Dermis microvascular lymphatic vessel endothelial cell (primary cell): ENCODE measurements around the gene RNASEH2C. TPM values are rescaled to one million over a fixed set of nuclear protein-coding genes. Genes with fewer than 3 reads are reported as not detected.
"Not testable (repeated sequence)": the region's sequence is repeated elsewhere in the genome, so short reads cannot be mapped to it uniquely, and the experiment has no call there.

ENCODE experiments used
- DNase-seq, 2 donors: peaks; one replicate each; pipeline versions ENCODE4 v3.0.0 to v3.0.0-alpha.2; 2010; ENCODE audit warnings: low read depth in 2 of 2
- total RNA-seq: library from RNA; depleted of rRNA; stranded (reverse); fragments of >200 nt; gene quantifications from 2 replicates; pipeline ENCODE4 v1.2.1, GENCODE V29; 2014

Gene RNASEH2C
- total RNA-seq: 39.8 and 42.6 TPM in 2 replicates

DNA sequence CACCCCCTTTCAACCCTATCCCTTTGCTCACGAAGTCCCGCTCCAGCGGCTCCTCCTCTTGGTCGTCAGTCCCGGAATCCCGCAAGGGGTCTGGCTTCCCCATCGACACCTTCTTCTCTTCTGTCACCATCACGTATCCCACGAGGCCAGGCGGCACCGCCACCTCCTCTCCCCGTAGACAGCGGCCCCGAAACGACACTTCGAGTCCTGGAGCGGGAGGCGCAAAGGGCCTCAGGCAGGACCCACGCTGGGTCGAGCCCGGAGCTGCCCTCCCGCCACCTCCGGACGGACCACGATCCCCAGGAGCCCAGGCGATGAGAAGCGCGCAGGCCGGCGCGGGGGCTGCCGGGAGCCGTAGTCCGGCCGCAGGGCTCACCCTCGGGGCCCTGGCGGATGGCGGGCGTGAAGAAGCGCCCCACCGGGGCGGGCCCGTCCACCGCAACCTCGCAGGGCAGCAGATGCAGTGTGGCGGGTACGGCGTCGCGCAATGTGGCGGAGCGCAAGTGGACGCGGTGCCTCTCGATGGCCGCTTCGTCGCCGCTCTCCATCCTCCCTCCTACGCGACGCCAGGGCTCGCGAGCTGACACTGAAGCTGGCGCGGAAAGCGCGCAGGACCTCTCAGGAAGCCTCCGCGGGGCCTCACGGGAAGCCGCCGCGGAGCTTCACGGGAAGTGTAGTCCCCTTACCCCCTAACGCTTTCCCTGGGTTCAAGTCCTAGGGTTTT lies at the start of gene RNASEH2C:
TSS of gene RNASEH2C (minus strand) at position 588 of the 724 bp plus-strand sequence. CDS start at position 548, 40 bp downstream.
- DNase-seq: peak; percentile 64 to 85

- not testable (repeated sequence) for DNase-seq
Observed at GRCh38 chr11:65767806-65768205, 47.2 kb upstream of the RNASEH2C start.

DNA sequence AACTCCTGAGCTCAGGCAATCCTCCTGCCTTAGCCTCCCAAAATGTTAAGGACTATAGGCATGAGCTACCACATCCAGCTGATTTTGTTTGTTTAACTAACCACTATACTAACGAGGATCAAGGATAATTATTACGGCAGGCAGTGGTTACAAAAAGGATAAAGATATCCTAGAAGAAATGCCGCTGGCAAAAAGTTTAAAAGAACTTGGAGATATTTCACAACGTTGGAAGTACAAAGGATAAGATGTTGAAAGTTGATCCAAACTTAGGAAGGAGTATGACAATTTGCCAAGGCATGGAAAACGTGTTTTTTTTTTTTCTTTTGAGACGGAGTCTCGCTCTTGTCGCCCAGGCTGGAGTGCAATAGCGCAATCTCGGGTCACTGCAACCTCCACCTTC lies 46.8 kb upstream of the RNASEH2C start:
- DNase-seq: no peak

GRCh38 chr11:65766535-65766934 lies 45.9 kb upstream of the RNASEH2C start:
- no peak for DNase-seq

DNA sequence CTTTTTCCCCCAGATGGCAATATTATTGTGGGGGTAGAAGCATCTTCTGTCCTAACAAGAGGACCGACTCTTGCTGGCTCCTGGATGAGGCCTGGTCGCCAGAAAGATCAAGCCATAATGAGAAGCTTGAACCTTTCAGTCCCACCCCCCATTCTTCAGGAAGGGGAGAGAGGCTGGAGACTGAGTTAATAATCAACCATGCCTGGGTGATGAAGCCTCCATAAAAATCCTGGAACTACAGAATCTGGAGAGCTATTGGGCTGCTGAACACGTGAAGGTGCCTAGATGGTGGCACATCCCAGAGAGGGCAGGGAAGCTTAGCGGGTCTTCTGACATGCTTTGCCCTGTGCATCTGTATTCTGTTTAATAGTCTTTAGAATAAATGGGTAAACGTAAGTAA lies 43.8 kb upstream of the RNASEH2C start:
- no peak for DNase-seq

- DNase-seq: not testable (repeated sequence)
Observed at GRCh38 chr11:65762816-65763215, 42.2 kb upstream of the RNASEH2C start.

DNA sequence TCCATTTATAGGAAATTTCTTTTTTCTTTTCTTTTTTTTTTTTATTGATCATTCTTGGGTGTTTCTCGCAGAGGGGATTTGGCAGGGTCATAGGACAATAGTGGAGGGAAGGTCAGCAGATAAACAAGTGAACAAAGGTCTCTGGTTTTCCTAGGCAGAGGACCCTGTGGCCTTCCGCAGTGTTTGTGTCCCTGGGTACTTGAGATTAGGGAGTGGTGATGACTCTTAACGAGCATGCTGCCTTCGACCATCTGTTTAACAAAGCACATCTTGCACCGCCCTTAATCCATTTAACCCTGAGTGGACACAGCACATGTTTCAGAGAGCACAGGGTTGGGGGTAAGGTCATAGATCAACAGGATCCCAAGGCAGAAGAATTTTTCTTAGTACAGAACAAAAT lies 41.6 kb upstream of the RNASEH2C start:
- DNase-seq: not testable (repeated sequence)

- no peak for DNase-seq
Observed at GRCh38 chr11:65745049-65745448, 24.5 kb upstream of the RNASEH2C start.

DNA sequence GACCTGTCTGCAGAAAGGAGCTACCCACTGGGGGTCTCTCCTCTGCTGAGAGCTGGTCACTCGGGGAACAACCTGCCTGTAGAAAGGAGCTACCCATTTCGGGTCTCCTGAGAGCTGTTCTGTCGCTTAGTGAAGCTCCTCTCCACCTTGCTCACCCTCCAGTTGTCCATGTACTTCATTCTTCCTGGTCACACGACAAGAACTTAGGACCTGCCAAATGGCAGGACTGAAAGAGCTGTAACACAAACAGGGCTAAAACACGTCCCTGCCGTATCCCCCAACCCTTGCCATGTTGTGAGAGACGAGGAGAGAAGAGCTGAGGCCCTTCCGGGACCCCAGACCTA lies 24.1 kb upstream of the RNASEH2C start:
- no peak for DNase-seq

GRCh38 chr11:65744026-65744698 lies 23.6 kb upstream of the RNASEH2C start:
- peak in 1 of 2 donors; percentile 37 for DNase-seq

DNA sequence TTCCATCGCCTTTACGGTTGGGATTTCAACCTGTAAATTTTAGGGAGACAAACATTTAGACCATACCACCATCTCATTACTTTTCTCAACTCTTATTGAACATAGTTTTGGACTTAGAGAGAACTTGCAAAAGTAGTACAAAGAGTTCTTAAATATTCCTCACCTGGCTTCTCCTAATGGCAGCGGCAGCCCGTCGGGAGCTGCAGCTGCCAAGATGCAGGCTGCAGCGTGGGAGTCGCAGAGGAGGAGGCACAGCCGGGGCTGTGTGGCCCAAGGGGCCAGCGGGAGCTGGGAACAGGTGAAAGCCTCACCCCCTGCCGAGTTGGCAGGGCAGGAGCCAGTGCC lies 23.1 kb upstream of the RNASEH2C start:
- DNase-seq: no peak

DNA sequence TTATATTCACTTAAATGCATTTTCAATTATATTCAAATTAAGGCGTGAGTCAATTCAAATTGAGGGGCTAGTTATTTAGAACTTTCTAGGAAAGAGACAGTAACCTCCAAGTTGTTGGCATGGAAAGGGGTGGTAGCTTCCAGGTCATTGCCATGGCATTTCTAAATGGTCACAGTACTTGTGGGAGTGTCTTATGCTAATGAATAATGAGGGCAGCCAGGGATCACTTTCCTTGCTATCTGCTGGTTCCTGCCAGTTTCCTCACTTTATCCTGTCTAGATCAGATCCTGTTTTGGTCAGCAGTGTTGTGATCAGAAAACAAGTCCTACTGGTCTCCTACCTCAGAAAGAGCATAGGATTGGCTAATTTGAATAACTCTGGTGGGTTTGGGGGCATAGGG lies 21.8 kb upstream of the RNASEH2C start:
- peak; percentile 83 to 94 for DNase-seq

GRCh38 chr11:65741185-65741584 lies 20.6 kb upstream of the RNASEH2C start:
- DNase-seq: no peak

DNA sequence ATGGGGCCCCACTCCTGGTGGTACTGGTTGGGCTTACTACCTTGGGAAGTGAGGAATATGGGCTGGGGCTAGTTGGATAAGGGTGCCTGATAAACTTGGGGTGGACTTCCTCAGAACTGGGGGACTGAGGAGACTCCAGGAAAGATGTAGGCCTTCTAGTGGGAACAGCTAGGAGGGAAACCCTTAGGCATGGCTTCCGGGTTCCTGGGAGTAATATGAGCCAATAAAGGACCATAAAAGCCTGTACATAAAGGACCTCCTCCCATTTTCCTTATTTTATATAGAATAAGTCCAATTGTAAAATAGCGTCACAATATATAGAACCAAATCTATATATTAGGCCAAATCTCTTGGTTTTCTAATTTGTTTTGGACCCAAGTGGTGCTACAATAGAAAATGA lies 18.4 kb upstream of the RNASEH2C start:
- DNase-seq: no peak

DNA sequence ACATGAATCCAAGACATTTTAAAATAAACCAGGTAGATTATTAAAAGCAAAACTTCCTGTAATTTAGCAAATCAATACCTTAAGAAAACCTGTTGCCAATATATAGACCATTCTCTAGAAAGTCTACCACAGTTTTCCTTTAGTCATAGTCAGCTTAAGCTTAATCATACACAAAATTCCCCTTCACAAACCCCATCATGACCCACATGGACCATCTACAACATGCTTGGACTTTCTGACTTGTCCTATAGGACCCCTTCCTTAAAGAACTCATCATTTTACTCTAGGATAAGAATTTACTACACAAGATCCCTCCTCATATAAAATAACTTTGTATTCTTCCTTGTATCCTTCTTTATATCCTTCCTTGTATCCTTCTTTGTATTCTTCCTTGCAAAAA lies 16.2 kb upstream of the RNASEH2C start:
- no peak for DNase-seq

GRCh38 chr11:65735111-65735510 lies 14.5 kb upstream of the RNASEH2C start:
- not testable (repeated sequence) for DNase-seq

DNA sequence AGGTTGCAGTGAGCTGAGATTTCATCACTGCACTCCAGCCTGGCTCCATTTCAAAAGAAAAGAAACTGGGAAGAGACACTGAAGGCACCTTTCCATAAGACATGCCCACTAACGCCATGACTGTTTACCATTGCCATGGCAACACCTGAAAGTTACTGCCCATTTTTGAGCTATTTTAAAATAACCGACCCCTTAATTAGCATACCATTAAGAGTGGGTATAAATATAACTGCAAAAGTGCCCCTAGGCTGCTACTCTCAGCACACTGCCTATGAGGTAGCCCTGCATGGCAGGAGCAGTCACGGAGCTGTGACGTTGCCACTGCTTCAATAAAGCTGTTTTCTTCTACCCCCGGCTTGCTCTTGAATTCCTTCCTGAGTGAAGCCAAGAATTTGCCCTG lies 9.9 kb upstream of the RNASEH2C start:
- no peak for DNase-seq

DNA sequence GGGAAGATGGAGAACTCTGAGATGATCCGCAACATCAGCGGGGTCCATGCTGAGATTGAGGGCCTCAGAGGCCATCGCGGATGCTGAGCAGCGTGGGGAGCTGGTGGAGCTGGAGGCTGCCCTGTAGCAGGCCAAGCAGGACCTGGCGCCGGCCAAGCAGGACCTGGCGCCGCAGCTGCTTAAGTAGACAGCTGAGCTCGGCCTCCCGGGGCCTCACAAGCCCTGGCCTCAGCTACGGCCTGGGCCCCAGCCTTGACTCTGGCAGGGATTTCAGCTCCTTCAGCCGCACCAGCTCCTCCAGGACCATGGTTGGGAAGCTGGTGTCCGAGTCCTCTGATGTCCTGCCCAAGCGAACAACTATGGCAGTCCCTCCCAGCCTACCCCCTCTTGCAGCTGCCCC lies 7.3 kb upstream of the RNASEH2C start:
- no peak for DNase-seq

GRCh38 chr11:65726660-65727059 lies 6.1 kb upstream of the RNASEH2C start:
- DNase-seq: no peak

DNA sequence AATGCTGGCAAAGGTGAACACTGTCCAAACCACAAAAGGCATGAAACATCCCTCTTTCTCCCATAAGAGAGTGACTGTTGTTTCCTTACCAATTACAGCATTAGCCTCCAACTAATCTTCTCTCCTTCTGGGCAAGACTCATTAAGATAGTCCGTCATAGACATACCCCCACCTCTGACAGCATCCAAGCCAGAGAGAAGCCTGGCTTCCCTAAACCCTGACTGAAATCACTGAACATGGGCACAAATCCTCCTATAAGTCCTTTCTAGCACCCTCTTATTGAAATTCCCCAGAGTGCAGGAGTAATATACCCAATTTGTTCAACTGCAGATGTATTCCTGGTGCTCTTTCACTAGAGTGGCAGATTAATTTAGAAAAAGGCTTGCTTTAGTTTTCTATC lies 1.7 kb upstream of the RNASEH2C start:
- no peak for DNase-seq

GRCh38 chr11:65719871-65720210 lies 757 bp downstream of the RNASEH2C start:
- DNase-seq: peak in 1 of 2 donors; percentile 33

- no peak for DNase-seq
Observed at GRCh38 chr11:65718964-65719492, 1.6 kb downstream of the RNASEH2C start.

DNA sequence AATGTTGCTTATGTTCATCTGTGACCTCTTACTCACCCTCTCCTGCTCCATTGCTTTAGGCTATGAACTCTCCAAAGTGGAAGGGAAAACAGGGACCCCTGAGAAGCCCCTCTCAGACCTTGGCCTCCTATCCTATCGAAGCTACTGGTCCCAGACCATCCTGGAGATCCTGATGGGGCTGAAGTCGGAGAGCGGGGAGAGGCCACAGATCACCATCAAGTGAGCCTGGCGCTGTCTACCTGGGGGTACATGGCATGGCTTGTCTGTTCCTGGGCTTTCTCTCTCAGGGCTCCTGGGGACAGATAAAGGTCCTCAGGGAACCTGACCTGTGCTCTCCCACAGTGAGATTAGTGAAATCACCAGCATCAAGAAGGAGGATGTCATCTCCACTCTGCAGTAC lies 2.1 kb downstream of the RNASEH2C start:
- no peak for DNase-seq
